Neural cell (in vitro differentiated cells): ENCODE results near the gene RIPK1. TPM values are rescaled to one million over a fixed set of nuclear protein-coding genes. Genes with fewer than 3 reads are reported as not detected.
A peak's percentile ranks its signal among the peaks of the same experiment; 100 is the strongest.

ENCODE experiments used
- H2AFZ ChIP-seq: fragments of 200-600, 300-800 bp; sonication (generic), shearing (Covaris generic); 2 replicates; pipeline ENCODE4 v1.6.0; 2014; ENCODE audit warnings: low read depth, mild to moderate bottlenecking, antibody characterized with exemption, low read length, moderate library complexity
- H3F3A ChIP-seq: fragments of 200-600 bp; shearing (Covaris generic); 2 replicates; pipeline ENCODE4 v1.6.1; 2016; ENCODE audit warnings: mild to moderate bottlenecking, moderate library complexity, mixed read lengths, antibody characterized with exemption, low read length; ENCODE audit not compliant: insufficient read depth, poor library complexity, severe bottlenecking
- H3K27ac ChIP-seq: fragments of 200-600, 300-800 bp; sonication (generic), shearing (Covaris generic); 2 replicates; pipeline ENCODE4 v1.5.1; 2014; ENCODE audit warnings: mild to moderate bottlenecking, low read length, moderate library complexity
- H3K27me3 ChIP-seq: fragments of 300-800, 200-600 bp; sonication (generic), shearing (Covaris generic); 2 replicates; pipeline ENCODE4 v1.6.0; 2014; ENCODE audit warnings: mild to moderate bottlenecking, low read depth, low read length, moderate library complexity; ENCODE audit not compliant: insufficient read depth
- H3K36me3 ChIP-seq: fragments of 300-800, 200-600 bp; sonication (generic), shearing (Covaris generic); 2 replicates; pipeline ENCODE4 v1.5.1; 2014; ENCODE audit warnings: mild to moderate bottlenecking, antibody characterized with exemption, low read length, moderate library complexity; ENCODE audit not compliant: insufficient read depth
- H3K4me2 ChIP-seq: fragments of 300-800, 200-600 bp; sonication (generic), shearing (Covaris generic); 2 replicates; pipeline ENCODE4 v1.6.0; 2014; ENCODE audit warnings: mild to moderate bottlenecking, low read length
- H3K4me3 ChIP-seq: fragments of 300-800, 200-600 bp; sonication (generic), shearing (Covaris generic); 2 replicates; pipeline ENCODE4 v1.5.1; 2014; ENCODE audit warnings: mild to moderate bottlenecking, low read length, moderate library complexity
- H3K79me2 ChIP-seq: fragments of 200-600 bp; shearing (Covaris generic); replicated peaks from 2 replicates; pipeline ENCODE4 v1.6.0; 2014; ENCODE audit warnings: mild to moderate bottlenecking, low read length, moderate library complexity; ENCODE audit not compliant: insufficient read depth
- H3K9ac ChIP-seq: fragments of 300-800, 200-600 bp; sonication (generic), shearing (Covaris generic); 2 replicates; pipeline ENCODE4 v1.6.1; 2016; ENCODE audit warnings: mild to moderate bottlenecking, low read length, mixed read lengths
- H3K9me2 ChIP-seq: fragments of 200-600 bp; shearing (Covaris generic); 2 replicates; pipeline ENCODE4 v1.6.1; 2016; ENCODE audit warnings: mild to moderate bottlenecking, low read length, mixed read lengths; ENCODE audit not compliant: insufficient read depth
- H3K9me3 ChIP-seq: fragments of 200-600, 300-800 bp; sonication (generic), shearing (Covaris generic); 2 replicates; pipeline ENCODE4 v1.6.1; 2016; ENCODE audit warnings: mild to moderate bottlenecking, mixed run types, low read length, moderate library complexity, mixed read lengths
- H4K20me1 ChIP-seq: fragments of 200-600 bp; shearing (Covaris generic); 2 replicates; pipeline ENCODE4 v1.6.1; 2016; ENCODE audit warnings: mild to moderate bottlenecking, mixed run types; ENCODE audit not compliant: insufficient read depth
- CTCF ChIP-seq: fragments of 450-650 bp; IDR thresholded peaks from 2 replicates; pipeline ENCODE4 v1.5.1; 2014; ENCODE audit warnings: antibody characterized with exemption, mild to moderate bottlenecking, moderate library complexity; ENCODE audit not compliant: poor library complexity, severe bottlenecking
- EP300 ChIP-seq: fragments of 450-650 bp; conservative IDR thresholded peaks from 2 replicates; pipeline ENCODE4 v1.6.1; 2014; ENCODE audit warnings: antibody characterized with exemption, mild to moderate bottlenecking, moderate library complexity; ENCODE audit not compliant: poor library complexity, severe bottlenecking
- EZH2 ChIP-seq: fragments of 200-600, 300-800 bp; shearing (Covaris generic), sonication (generic); IDR thresholded peaks from 2 replicates; pipeline ENCODE4 v1.6.1; 2014; ENCODE audit warnings: antibody characterized with exemption, low read length, borderline replicate concordance, mild to moderate bottlenecking; ENCODE audit not compliant: insufficient read depth, poor library complexity, severe bottlenecking
- MXI1 ChIP-seq: fragments of 450-650 bp; conservative IDR thresholded peaks from 2 replicates; pipeline ENCODE4 v1.6.1; 2014; ENCODE audit warnings: antibody characterized with exemption, mild to moderate bottlenecking; ENCODE audit not compliant: poor library complexity, severe bottlenecking
- POLR2AphosphoS5 ChIP-seq: IDR thresholded peaks from 2 replicates; pipeline ENCODE4 v1.6.1; 2012
- RAD21 ChIP-seq: fragments of 450-650 bp; conservative IDR thresholded peaks from 2 replicates; pipeline ENCODE4 v1.6.1; 2014; ENCODE audit warnings: antibody characterized with exemption, mild to moderate bottlenecking, moderate library complexity
- SMC3 ChIP-seq: fragments of 450-650 bp; conservative IDR thresholded peaks from 2 replicates; pipeline ENCODE4 v1.6.1; 2014; ENCODE audit warnings: antibody characterized with exemption, mild to moderate bottlenecking, moderate library complexity; ENCODE audit not compliant: poor library complexity
- TAF1 ChIP-seq: IDR thresholded peaks from 2 replicates; pipeline ENCODE4 v1.6.1; 2012; ENCODE audit warnings: low read depth
- polyA plus RNA-seq: library from polyadenylated mRNA; depleted of rRNA; stranded (reverse); fragments of >200 nt; gene quantifications from 2 replicates; pipeline ENCODE4 v1.2.3, GENCODE V29; 2014
- TF ChIP-seq, protein P1 (sequence below): IDR thresholded peaks from 2 replicates; pipeline ENCODE4 v1.6.1; 2012; ENCODE audit warnings: borderline replicate concordance

RIPK1 gene
- polyA plus RNA-seq, 1 donor from 2014 or later, result 8.5 TPM

DNA sequence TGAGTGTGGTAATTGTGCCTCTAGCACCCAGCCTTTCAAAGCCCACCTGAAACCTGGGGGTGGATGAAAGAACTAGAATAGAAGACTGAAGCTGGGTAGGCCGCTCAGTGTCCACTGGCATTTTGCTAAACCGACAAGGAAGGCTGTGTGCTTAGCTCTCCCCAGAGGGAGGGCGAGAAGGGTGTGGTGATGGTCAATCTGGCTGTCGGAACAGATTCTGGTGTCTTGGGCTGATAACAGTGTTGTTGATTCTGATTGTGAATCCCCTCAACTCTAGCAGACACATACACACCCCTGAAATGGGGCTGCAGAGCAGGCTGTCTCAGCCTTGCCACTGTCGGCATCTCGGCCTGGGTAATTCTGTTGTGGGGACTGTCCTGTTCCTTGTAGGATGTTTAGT is 46.1 kb downstream of the RIPK1 start:
- Histone ChIP-seq H2AFZ (no peak overlapping the region), H3K9me3 (no peaks in the 10 kb centered on the region), H3K4me3 (no peak overlapping the region), H3F3A (no peaks in the 10 kb centered on the region), H3K9ac (no peak overlapping the region), H3K79me2 (peaks cover 6% of the 10 kb centered on the region), H3K27ac (no peak overlapping the region), H3K36me3 (no peaks in the 10 kb centered on the region), H3K9me2 (no peaks in the 10 kb centered on the region), H4K20me1 (no peaks in the 10 kb centered on the region), H3K27me3 (no peaks in the 10 kb centered on the region), H3K4me2 (no peak overlapping the region)
- TF ChIP-seq SMC3, result no peak
- TF ChIP-seq RAD21, result no peak
- TF ChIP-seq EZH2, result no peak
- TF ChIP-seq, protein P1, sequence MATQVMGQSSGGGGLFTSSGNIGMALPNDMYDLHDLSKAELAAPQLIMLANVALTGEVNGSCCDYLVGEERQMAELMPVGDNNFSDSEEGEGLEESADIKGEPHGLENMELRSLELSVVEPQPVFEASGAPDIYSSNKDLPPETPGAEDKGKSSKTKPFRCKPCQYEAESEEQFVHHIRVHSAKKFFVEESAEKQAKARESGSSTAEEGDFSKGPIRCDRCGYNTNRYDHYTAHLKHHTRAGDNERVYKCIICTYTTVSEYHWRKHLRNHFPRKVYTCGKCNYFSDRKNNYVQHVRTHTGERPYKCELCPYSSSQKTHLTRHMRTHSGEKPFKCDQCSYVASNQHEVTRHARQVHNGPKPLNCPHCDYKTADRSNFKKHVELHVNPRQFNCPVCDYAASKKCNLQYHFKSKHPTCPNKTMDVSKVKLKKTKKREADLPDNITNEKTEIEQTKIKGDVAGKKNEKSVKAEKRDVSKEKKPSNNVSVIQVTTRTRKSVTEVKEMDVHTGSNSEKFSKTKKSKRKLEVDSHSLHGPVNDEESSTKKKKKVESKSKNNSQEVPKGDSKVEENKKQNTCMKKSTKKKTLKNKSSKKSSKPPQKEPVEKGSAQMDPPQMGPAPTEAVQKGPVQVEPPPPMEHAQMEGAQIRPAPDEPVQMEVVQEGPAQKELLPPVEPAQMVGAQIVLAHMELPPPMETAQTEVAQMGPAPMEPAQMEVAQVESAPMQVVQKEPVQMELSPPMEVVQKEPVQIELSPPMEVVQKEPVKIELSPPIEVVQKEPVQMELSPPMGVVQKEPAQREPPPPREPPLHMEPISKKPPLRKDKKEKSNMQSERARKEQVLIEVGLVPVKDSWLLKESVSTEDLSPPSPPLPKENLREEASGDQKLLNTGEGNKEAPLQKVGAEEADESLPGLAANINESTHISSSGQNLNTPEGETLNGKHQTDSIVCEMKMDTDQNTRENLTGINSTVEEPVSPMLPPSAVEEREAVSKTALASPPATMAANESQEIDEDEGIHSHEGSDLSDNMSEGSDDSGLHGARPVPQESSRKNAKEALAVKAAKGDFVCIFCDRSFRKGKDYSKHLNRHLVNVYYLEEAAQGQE, result no peak
- no peak for TF ChIP-seq EP300
- TF ChIP-seq CTCF, result no peak
- no peak for TF ChIP-seq TAF1
- TF ChIP-seq MXI1, result no peak
- TF ChIP-seq POLR2AphosphoS5, result no peak

DNA sequence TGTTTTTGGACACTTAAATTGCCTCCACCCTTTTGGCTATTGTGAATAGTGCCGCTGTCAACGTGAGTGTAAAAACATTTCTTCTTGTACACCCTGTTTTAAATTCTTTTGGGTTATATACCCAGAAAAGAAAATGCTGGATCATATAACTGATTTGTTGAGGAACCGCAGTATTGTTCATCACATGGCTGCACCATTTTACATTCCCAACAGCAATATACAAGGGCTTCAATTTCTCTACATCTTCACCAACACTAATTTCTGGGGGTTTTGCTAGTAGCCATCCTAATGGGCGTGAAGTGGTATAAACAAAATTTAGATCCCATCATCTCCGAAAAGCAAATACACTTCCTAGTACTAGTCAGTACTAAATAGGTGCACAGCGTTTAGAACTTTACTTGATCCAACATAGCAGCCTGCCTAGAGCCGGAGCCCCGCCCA is 49.6 kb downstream of the RIPK1 start:
- Histone ChIP-seq H3K79me2 (peaks cover 23% of the 10 kb centered on the region), H3K4me2 (peak overlapping the region; percentile 70), H2AFZ (peak overlapping the region; percentile 60), H3K27me3 (no peaks in the 10 kb centered on the region), H3F3A (no peaks in the 10 kb centered on the region), H3K27ac (peak overlapping the region; percentile 93), H3K9me2 (no peaks in the 10 kb centered on the region), H3K9ac (peak overlapping the region; percentile 96), H3K36me3 (no peaks in the 10 kb centered on the region), H4K20me1 (no peaks in the 10 kb centered on the region), H3K9me3 (no peaks in the 10 kb centered on the region), H3K4me3 (peak overlapping the region; percentile 96)
- TF ChIP-seq, protein P1, result no peak
- TF ChIP-seq CTCF, result no peak
- TF ChIP-seq POLR2AphosphoS5, result no peak
- no peak for TF ChIP-seq MXI1
- TF ChIP-seq RAD21, result no peak
- no peak for TF ChIP-seq TAF1
